ENCODE results near the gene DRC7.

DRC7 gene

DNA sequence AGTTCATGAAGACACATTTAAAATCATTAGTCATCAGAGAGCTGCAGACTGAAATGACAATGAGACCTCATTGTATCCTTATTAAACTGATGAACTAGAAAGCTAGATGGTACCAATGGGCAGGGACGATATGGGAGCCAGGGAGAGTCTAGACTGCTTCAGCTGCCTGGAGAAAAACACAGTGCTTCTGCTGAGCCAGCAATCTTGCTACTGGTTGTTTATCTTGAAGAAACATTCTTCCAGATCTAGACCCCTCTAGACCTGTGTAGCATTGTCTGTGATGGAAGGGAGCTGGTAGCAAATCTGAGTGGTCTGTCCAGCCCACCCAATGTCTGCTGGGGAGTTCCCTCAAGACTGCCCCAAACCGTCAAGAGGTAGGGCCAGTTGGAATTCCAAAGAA is 2.0 kb upstream of the DRC7 start:
- no peak for DNase-seq (ENCODE audit: low read depth in 1 of 2, low spot score in 1 of 2)

DNA sequence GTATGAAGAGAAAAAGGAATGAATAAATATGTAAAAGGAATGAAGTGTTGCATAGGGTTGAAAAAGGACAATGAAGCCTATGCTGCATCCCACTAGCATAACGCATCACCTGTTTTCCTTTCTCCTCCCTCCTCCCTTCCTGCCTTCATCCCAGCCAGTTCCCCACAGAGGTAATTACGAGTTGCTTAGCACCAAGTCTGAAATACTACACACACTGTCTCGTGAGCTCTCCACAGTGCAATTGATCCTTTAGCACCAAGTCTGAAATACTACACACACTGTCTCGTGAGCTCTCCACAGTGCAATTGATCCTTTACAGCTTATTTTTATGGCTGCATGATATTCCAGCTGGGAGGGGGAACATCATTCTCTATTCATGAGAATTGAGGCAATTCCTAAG is 1.1 kb upstream of the DRC7 start:
- DNase-seq (ENCODE audit: low read depth in 1 of 2, low spot score in 1 of 2), result no peak

DNA sequence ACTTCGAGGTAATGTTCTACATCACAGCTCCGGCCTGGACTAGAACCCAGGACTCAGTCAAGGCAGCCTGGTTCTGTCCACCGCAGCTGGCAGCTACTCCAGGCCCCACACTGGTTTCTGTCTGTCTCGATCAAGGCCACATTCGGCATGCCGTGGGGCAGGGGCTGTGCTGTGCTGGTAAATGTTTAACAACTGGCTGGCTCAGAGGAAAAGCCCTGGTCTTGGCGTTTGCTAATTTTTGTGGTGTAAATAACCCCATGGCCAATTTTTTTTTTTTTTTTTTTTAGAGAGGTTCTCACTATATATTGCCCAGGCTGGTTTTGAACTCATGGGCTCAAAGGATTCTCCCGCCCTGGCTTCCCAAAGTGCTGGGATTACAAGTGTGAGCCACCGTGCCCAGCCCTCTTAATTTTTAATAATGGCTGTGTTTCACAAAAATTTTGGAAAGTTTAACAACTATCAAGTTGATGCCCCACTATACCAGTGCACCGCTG is 328 bp upstream of the DRC7 start:
- DNase-seq (ENCODE audit: low read depth in 1 of 2, low spot score in 1 of 2), result no peak

DNA sequence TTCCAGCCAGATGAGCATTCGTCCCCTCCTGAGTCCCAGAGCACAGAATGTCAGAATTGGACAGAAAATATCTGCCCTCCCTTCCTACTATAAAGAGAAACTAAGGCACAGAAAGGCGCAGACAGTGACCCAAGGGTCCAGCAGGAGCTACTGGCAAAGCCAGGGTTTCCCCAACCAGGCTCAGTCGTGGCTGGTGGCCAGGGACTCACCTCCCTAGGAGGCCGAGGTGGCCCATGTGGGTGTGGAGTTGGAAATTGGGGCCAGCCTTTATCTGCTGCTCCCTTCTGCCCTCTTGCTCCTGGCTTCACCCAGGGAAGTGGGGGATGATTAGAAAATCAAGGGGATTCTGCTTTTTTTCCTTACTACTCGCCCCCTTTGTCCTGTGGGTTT is 1.1 kb downstream of the DRC7 start:
- no peak for DNase-seq (ENCODE audit: low read depth in 1 of 2, low spot score in 1 of 2)

DNA sequence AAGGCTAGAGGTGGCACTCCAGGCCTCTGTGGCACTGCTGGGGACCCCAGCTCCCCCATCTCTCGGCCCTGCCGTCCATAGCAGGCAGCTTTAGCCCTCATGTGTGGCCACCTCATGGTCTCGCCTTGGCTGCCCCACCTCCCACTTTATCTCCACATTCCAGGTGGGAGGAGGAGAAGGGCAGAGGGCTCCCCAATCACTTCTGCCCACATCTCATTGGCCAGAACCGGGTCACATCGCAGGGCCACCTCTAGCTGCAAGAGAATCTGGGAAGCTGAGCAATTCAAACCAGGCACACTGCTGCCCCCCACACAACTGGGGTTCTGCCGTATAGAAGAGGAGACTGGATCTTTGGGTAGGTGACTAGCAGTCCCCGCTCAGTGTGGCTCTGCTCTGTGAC is 1.6 kb downstream of the DRC7 start:
- DNase-seq (ENCODE audit: low read depth in 1 of 2, low spot score in 1 of 2), result no peak

DNA sequence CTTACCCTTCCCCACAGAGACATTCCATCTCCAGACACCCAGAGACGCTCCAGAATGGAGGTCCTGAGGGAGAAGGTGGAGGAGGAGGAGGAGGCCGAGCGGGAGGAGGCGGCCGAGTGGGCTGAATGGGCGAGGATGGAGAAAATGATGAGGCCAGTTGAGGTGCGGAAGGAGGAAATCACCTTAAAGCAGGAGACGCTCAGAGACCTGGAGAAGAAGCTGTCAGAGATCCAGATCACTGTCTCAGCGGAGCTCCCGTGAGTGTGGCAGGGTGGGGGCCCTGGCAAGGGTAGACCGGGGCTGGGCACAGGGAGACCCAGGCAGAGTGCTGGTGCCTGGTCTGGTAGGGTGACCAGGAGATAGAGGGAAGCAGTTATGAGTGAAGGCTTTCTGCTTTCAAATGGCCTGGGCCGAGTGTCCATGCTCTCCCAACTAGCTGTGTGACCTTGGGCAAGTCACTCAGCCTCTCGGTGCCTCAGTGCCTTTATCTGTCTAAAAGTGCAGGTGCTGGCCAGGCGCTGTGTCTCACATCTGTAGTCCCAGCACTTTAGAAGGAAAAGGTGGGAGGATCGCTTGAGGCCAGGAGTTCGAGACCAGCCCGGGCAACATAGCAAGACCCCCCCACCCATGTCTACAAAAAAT is 3.4 kb downstream of the DRC7 start:
- no peak for DNase-seq (ENCODE audit: low read depth in 1 of 2, low spot score in 1 of 2)

DNA sequence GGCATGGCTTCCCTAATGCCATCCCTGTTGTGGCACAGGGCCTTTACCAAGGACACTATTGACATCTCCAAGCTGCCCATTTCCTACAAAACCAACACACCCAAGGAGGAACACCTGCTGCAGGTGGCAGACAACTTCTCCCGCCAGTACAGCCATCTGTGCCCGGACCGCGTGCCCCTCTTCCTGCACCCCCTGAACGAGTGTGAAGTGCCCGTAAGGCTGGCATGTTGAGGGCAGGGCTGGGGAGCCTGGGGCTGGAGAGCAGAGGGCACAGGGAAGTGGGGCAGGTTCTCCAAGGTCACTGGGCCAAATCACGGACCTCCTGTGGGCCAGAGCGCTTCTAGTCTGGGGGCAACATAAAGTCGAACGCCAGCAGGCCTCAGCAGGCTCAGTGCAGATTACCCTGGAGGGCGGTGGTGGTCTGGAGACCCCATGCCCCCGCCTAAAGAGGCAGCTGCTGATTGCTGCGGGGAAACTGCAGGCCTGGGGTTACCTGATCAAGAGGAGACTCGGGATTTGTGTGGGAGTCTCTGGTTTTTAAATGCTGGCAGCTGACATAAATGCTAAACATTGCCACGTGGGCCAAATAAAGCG is 4.3 kb downstream of the DRC7 start:
- DNase-seq (ENCODE audit: low read depth in 1 of 2, low spot score in 1 of 2), result no peak

DNA sequence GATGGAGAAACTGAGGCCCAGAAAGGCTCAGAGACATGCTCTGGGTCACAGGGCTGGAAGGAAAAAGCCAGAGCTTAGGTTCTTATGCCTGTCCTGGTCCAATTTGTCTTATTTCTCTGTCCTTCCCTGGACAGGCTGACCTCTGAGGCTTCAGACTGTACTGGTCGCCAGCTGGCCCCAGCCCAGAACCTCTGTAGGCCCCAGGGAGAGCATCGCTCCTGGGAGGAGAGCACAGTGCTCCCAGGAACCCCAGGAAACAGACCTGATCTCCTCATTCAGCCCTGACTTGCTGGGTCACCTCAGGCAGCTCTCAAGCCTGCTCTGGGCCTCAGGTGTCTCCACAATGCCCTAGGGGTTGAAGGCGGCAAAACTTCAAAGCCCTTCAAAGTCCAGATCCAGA is 4.9 kb downstream of the DRC7 start:
- DNase-seq (ENCODE audit: low read depth in 1 of 2, low spot score in 1 of 2), result no peak

DNA sequence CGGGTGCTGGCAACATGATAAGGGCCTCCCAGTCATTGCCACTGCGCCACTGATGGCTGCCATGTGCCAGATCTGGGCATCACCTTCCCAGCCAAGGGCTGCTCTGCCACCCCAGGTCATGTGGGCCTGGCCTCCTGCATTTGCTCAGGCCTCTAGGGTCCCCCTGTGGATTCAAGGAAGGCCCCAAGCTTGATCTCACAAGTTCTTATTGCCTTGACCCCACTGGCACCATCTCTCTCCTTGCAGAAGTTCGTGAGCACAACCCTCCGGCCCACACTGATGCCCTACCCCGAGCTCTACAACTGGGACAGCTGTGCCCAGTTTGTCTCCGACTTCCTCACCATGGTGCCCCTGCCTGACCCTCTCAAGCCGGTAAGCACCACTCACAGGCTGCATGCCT is 5.3 kb downstream of the DRC7 start:
- no peak for DNase-seq (ENCODE audit: low read depth in 1 of 2, low spot score in 1 of 2)

DNA sequence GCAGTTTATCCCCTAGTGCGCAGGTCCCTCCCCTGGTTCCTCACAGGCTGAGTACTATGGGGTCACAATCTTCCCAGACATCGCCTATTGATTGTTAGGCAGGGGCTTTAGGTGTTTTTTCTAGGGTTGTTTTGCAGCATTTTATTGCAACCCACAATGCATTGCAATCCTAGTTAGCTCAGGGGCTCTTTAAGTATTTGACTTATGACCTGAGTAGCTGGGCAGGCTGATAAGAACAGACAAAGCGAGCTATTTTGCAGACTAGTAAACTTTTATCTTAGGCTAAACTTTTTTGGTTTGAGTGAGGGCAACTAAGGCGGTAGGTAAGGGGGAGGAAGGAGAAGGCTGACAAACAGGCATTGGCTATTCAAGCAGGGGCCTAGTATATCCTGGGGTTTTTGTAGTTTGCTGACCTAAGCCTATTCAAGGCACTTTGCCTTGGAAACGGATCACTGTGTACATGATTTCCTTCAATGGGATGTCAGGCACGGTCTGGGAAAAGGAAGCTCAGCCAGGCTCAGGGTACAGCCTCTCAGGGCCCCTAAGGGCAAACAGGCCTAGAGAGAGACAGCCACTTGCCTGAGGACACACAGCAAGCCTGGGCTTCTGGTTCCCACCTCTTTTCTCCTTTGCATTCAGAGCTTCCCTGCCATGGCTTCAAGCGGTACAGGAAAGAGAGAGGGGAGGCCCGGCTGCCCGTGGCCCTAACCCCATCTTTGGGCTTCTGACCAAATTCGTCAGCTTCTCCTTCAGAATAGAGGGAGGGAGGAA is 6.4 kb downstream of the DRC7 start:
- DNase-seq (ENCODE audit: low read depth in 1 of 2, low spot score in 1 of 2), result no peak

DNA sequence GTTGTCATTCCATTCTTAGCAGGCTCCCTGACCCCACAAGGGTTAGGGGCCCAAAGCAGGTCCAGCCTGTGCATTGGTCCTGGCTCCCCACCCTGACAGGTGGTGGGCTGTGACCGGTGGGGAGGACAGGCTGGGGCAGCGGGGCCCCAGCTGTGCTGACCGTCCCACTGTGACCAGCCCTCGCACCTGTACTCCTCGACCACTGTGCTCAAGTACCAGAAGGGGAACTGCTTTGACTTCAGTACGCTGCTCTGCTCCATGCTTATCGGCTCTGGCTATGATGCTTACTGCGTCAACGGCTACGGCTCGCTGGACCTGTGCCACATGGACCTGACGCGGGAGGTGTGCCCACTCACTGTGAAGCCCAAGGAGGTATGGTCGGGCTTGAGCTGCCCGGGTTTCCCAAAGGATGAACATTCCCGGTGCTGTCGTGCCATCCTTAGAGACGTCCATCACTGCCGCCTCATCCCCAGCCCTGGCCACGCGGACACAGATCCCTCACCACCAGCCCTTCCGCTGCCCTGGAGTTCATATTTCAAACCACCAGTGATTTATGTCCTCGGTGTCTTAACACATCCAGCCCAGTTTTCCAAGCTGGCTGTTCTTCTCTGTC is 7.3 kb downstream of the DRC7 start:
- DNase-seq (ENCODE audit: low read depth in 1 of 2, low spot score in 1 of 2), result no peak

DNA sequence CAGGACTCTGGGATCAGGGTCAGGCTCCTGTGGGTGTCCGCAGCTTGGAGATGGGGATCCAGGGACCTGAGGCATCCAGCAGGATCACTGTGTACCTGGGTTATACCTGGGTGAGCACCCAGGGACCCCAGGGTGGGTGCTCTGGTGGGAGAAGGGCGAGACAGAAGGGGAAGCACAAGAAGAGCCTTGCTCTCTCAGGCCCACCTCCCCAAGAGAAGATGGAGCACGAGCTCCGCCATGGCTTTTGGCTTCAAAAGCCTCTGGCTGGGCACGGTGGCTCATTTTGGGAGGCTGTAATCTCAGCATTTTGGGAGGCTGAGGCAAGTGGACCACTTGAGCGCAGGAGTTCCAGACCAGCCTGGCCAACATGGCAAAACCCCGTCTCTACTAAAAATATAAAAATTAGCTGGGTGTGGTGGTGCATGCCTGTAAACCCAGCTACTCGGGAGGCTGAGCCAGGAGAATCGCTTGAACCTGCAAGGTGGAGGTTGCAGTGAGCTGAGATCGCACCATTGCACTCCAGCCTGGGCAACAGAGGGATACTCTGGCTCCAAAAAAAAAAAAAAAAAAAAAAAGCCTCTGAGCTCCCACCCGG is 8.9 kb downstream of the DRC7 start:
- DNase-seq (ENCODE audit: low read depth in 1 of 2, low spot score in 1 of 2), result no peak

DNA sequence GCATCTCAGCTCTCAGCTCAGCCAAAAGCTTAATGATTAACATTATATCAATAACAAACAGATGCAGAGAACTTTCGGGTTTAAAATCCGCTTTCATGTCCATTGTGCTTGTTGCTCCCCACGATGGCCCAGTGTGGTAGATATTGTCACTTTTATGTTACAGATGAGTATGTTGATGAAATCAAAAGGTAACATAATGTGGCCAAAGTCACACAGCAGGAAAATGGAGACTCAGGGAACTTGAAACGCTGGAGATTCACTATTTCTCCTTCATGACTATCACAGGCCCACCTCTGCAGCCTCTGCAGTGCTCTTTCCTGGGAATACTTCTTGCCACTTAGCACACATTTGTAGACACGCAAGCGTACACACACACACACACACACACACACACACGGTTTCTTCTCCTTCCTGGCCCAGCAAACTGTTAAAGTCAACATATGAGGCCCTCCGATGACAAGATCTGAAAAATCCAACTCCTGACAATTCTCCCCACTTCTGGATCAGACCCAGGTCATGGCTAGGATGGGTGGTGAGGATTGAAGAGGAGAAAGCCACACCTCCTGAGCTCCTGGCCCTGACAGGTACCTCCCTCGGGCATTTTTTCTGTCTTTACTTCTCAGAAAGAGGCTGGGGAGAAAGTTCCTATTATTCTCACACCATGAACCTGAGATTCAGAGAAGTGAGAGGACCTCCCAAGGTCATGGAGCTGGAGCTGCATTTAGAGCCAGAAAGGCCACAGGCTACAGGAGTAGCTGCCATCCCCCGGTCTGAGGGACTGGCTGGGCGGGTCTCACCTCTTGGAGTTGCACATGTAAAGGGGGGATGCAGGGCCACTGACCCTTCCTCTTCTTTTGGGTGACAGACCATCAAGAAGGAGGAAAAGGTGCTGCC is 9.7 kb downstream of the DRC7 start:
- no peak for DNase-seq (ENCODE audit: low read depth in 1 of 2, low spot score in 1 of 2)

DNA sequence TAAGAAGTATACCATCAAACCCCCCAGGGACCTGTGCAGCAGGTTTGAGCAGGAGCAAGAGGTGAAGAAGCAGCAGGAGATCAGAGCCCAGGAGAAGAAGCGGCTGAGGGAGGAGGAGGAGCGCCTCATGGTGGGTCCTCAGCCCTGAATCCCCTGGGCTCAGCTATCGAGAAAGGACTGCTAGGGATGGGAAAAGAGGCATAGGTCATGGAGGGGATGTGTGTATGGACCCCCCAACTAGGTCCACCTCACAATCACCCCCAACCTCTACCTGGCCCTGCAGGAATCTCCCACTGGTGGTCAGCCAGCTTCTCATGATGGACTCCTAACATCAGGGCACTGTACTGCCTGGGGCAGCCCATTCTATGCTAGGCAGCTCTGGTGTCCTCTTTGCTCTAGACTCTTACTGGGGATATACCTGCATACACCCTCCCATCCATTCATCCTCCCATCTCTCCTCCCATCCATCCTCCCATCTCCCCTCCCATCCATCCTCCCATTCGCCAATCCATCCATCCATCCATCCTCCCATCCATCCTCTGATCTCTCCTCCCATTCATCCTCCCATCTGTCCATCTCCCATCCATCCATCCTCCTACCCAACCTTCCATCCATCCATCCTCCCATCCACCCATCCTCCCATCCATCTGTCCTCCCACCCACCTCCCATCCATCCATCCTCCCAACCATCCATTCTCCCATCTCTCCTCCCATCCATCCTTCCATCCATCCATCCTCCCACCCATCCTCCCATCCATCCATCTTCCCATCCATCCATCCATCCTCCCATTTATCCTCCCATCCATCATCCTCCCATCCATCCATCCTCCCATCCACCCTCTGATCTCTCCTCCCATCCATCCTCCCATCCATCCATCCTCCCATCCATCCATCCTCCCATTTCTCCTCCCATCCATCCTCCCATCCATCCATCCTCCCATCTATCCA is 10.6 kb downstream of the DRC7 start:
- DNase-seq (ENCODE audit: low read depth in 1 of 2, low spot score in 1 of 2), result no peak

DNA sequence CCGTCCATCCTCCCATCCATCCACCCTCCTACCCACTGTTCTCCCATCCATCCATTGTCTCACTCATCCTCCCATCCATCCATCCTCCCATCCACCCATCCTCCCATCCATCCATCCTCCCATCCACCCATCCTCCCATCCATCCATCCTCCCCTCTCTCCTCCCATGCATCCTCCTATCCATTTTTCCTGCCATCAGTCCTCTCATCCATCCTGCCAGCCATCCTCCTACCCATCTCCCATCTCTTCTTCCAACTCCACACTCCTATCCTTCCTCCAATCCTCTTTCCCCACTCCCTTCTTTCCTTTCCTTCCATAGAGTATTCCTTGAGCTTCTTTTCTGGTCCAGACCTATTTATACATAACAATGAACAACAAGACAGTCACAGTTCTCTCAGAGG is 12.1 kb downstream of the DRC7 start:
- DNase-seq (ENCODE audit: low read depth in 1 of 2, low spot score in 1 of 2), result no peak

DNA sequence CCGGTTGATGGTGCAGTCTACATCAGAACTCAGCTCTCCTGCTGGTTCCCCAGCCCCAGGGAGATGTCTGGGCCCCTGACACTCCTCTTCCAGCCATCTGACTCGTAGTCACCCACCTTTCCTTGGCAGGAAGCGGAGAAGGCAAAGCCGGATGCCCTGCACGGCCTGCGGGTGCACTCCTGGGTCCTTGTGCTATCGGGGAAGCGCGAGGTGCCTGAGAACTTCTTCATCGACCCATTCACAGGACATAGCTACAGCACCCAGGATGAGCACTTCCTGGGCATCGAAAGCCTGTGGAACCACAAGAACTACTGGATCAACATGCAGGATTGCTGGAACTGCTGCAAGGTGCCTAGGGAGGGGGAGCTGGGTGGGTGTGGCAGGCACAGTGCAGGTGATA is 12.7 kb downstream of the DRC7 start:
- DNase-seq (ENCODE audit: low read depth in 1 of 2, low spot score in 1 of 2), result no peak

DNA sequence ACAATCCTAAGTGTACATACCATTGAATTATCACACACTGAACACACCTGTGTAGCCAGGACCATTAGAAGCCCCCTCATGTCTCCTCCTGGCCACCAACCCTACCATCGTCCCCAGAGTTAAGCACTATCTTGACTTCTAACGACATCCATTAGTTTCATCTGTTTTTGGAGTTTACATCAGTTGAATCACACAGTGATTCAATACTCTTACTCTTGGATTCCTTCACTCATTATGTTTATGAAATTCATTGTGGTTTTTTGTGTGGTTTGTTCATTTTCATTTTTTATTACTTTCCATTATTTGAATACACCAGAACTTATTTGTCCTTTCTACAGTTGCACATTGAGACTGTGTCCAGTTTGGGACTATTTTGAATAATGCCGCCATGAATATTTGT is 13.6 kb downstream of the DRC7 start:
- no peak for DNase-seq (ENCODE audit: low read depth in 1 of 2, low spot score in 1 of 2)

DNA sequence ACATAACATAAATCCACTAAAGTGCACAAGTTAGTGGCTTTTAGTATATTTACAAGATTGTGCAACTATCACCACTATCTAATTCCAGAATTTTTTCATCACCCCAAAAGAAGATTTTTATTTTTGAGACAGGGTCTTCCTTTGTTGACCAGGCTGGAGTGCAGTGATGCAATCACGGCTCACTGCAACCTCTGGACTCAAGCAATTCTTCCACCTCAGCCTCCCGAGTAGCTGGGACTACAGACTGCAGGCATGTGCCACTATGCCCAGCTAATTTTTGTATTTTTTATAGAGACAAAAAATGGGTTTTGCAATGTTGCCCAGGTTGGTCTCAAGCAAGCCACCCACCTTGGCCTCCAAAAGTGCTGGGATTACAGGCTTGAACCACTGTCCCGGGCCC is 15.1 kb downstream of the DRC7 start:
- DNase-seq (ENCODE audit: low read depth in 1 of 2, low spot score in 1 of 2), result no peak

DNA sequence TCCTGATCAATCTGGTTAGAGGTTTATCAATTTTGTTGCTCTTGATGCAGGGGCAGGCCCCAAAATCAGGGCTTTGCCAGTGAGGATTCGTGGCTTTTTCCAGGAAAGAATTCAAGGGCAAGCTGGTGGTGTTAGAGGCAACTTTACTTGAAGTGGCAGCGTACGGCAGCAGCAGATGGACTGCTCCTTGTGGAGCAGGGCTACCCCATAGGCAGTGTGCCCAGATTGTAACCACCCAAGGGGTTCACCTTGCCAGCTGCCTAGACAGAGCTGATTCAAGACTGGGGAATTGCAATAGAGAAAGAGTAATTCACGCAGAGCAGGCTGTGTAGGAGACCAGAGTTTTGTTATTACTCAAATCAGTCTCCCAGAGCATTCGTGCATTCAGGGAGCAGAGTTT is 16.7 kb downstream of the DRC7 start:
- DNase-seq (ENCODE audit: low read depth in 1 of 2, low spot score in 1 of 2), result no peak

DNA sequence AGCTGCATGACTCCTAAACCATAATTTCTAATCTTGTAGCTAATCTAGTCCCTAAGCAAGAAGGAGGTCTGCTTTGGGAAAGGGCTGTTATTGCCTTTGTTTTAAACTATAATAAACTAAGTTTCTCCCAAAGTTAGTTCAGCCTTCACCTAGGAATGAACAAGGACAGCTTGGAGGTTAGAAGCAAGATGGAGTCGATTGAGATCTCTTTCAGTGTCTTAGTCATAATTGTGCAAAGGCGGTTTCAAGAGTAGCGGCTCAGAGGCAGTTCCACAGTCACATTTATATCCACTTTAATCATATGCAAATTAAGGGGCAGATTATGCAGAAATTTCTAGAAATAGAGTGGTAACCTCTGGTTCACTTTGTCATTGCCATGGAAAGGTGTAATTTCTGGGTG is 17.4 kb downstream of the DRC7 start:
- DNase-seq (ENCODE audit: low read depth in 1 of 2, low spot score in 1 of 2), result no peak

Data from activated T-helper 1 cell treated with anti-CD3 and anti-CD28 coated beads, Interleukin-2, amount 50 U/mL, for 16 hours (primary cell).